GM12878 (cell line): Measurements from ENCODE around the gene CR1L. TPM values are rescaled to one million over a fixed set of nuclear protein-coding genes. Genes with fewer than 3 reads are reported as not detected.
A peak's percentile ranks its signal among the peaks of the same experiment; 100 is the strongest.

Experiments
- ATAC-seq: fragments of 200-7000 bp; cut with Tn5 transposase; 3 replicates; pipeline ENCODE4 v1.9.1; 2020; ENCODE audit warnings: mild to moderate bottlenecking, moderate library complexity
- Bru-seq: library from RNA; stranded (reverse); fragments of 400-500 nt; gene quantifications from one replicate; lab custom pipeline; 2021; lab: Mats Ljungman, UMichigan
- BruChase-seq, 2 experiments: library from RNA; stranded (reverse); fragments of 400-500 nt; gene quantifications; one replicate each; lab custom pipeline; 2021; lab: Mats Ljungman, UMichigan
- BruUV-seq: library from RNA; stranded (reverse); fragments of 400-500 nt; replicated peaks from 2 replicates; lab custom pipeline; 2021; lab: Mats Ljungman, UMichigan
- CTCF ChIA-PET: fragments of 300-600 bp; sonication (Branson Sonifier 250); formaldehyde crosslinking; extraction: SDS; loops from one replicate; lab custom pipeline; 2021; ENCODE audit warnings: inconsistent platforms; lab: Yijun Ruan, JAX
- POLR2A ChIA-PET: fragments of 350-600 bp; formaldehyde crosslinking; extraction: SDS; loops from one replicate; lab custom pipeline; 2021; ENCODE audit warnings: inconsistent platforms; lab: Charles Lee
- RAD21 ChIA-PET: fragments of 300-600 bp; sonication (Branson Sonifier 250); formaldehyde crosslinking; loops from one replicate; lab custom pipeline; 2023; ENCODE audit warnings: antibody characterized with exemption; ENCODE audit not compliant: unreplicated experiment; lab: Charles Lee
- SMC1A ChIA-PET: fragments of 300-600 bp; sonication (Branson Sonifier 250); formaldehyde crosslinking; loops from one replicate; lab custom pipeline; 2023; ENCODE audit not compliant: unreplicated experiment, uncharacterized antibody; lab: Charles Lee
- DNase-seq: peaks from one replicate; pipeline ENCODE4 v3.0.0-alpha.2; 2011; ENCODE audit warnings: low read depth, low spot score
- FAIRE-seq: peaks from 3 replicates; lab custom pipeline; 2011; peaks lifted over from hg19 to GRCh38; lab: Jason Lieb, UNC
- H2AFZ ChIP-seq: 2 replicates; pipeline ENCODE4 v1.6.0; 2011; ENCODE audit warnings: low read depth, low read length, control low read depth; ENCODE audit not compliant: control insufficient read depth
- H3K27ac ChIP-seq: 2 replicates; pipeline ENCODE4 v1.5.1; 2011; ENCODE audit warnings: control low read depth; ENCODE audit not compliant: control insufficient read depth, insufficient read depth
- H3K27me3 ChIP-seq, 2 experiments: replicated peaks in 1 of 2; 2 replicates each; pipeline versions ENCODE4 v1.6.0 to v1.6.1; 2011; ENCODE audit warnings: low read length in 1 of 2; ENCODE audit not compliant: control insufficient read depth in 2 of 2, insufficient read depth in 2 of 2
- H3K36me3 ChIP-seq, 2 experiments: 2 replicates each; pipeline ENCODE4 v1.5.1; 2011; ENCODE audit warnings: low read length in 1 of 2; ENCODE audit not compliant: control insufficient read depth in 2 of 2, insufficient read depth in 2 of 2
- H3K4me1 ChIP-seq: 2 replicates; pipeline ENCODE4 v1.6.1; 2011; ENCODE audit warnings: mild to moderate bottlenecking, low read length, moderate library complexity, mixed read lengths; ENCODE audit not compliant: control insufficient read depth, insufficient read depth
- H3K4me2 ChIP-seq: 2 replicates; pipeline ENCODE4 v1.6.0; 2011; ENCODE audit warnings: control low read depth; ENCODE audit not compliant: control insufficient read depth, insufficient read depth
- H3K4me3 ChIP-seq: fragments of 200-600 bp; sonication (generic); 2 replicates; pipeline ENCODE4 v1.5.1; 2016
- H3K79me2 ChIP-seq: 2 replicates; pipeline ENCODE4 v1.6.0; 2011; ENCODE audit warnings: low read length; ENCODE audit not compliant: control insufficient read depth, insufficient read depth
- H3K9ac ChIP-seq: 2 replicates; pipeline ENCODE4 v1.8.0; 2011; ENCODE audit warnings: low read length, control low read depth, mixed read lengths; ENCODE audit not compliant: control insufficient read depth, insufficient read depth
- H3K9me3 ChIP-seq: replicated peaks from 3 replicates; pipeline ENCODE4 v1.5.1; 2011; ENCODE audit warnings: mild to moderate bottlenecking, low read length; ENCODE audit not compliant: control insufficient read depth, insufficient read depth
- H4K20me1 ChIP-seq: 2 replicates; pipeline ENCODE4 v1.6.0; 2011; ENCODE audit not compliant: control insufficient read depth, insufficient read depth
- CREB1 ChIP-seq: IDR thresholded peaks from 2 replicates; pipeline ENCODE4 v1.6.1; 2012; ENCODE audit warnings: low read depth, mild to moderate bottlenecking, inconsistent platforms
- HSF1 ChIP-seq: fragments of 150-350 bp; IDR thresholded peaks from 2 replicates; pipeline ENCODE4 v1.6.1; 2014; ENCODE audit warnings: mild to moderate bottlenecking, low read depth, low read length
- MXI1 ChIP-seq: fragments of 150-350 bp; IDR thresholded peaks from 2 replicates; pipeline ENCODE4 v1.6.1; 2011; ENCODE audit warnings: low read depth, mild to moderate bottlenecking, inconsistent platforms, low read length, improper control_type of control experiment
- PKNOX1 ChIP-seq: fragments of 450-650 bp; IDR thresholded peaks from 2 replicates; pipeline ENCODE4 v1.6.1; 2016; ENCODE audit warnings: mild to moderate bottlenecking
- ZBTB11 ChIP-seq: fragments of 450-650 bp; formaldehyde crosslinking; IDR thresholded peaks from 2 replicates; pipeline ENCODE4 v1.5.0; 2022; ENCODE audit warnings: mild to moderate bottlenecking, missing genetic modification characterization
- ZNF207 ChIP-seq: fragments of 450-650 bp; IDR thresholded peaks from 2 replicates; pipeline ENCODE4 v1.6.1; 2014; ENCODE audit warnings: antibody characterized with exemption, mild to moderate bottlenecking, borderline replicate concordance
- WGBS: methylation state at CpG from one replicate; pipeline ENCODE4 v1.1.6; 2016; ENCODE audit warnings: low lambda C conversion rate; ENCODE audit not compliant: insufficient replicate concordance, insufficient coverage; ENCODE audit errors: missing lambda C conversion rate; 5-methylcytosine and 5-hydroxymethylcytosine counted together
- in situ Hi-C: fragments of 300-500 bp; cut with MboI; formaldehyde crosslinking; loops from 9 replicates; pipeline ENCODE4 v1.14.3; 2018; ENCODE audit warnings: mixed read lengths
- intact Hi-C: fragments of 100-400 bp; cut with micrococcal nuclease; formaldehyde crosslinking; loops from one replicate; pipeline ENCODE4 v1.14.2; 2022; ENCODE audit not compliant: unreplicated experiment
- long read RNA-seq, 2 experiments: library from polyadenylated mRNA; unstranded; transcript quantifications; one replicate each; pipeline ENCODE4 v2.0.0, GENCODE V29; 2019 to 2020
- polyA minus RNA-seq, 3 experiments: library from RNA; depleted of rRNA, polyadenylated mRNA; stranded (reverse); fragments of >200 nt; gene quantifications; 2 replicates each; pipeline ENCODE4 v1.2.3, GENCODE V29; 2011
- polyA plus RNA-seq, 11 experiments: library from polyadenylated mRNA; depleted of rRNA in 4 of 11; unstranded in 6 of 11; stranded (reverse) in 5 of 11; fragments of >200 nt; fragmentation: Nextera tagmentation in 4 of 11; fragmentation: Illumina TruSeq in 1 of 11; extraction: Ambion mirVana in 4 of 11; extraction: Trizol in 1 of 11; gene quantifications; 1 replicate in 1 of 11; 2 replicates in 10 of 11; pipeline versions ENCODE4 v1.2.1 to v1.2.3, GENCODE V29; 2011 to 2016; ENCODE audit warnings: inconsistent platforms in 2 of 11, missing spikeins in 2 of 11, low read depth in 1 of 11
- total RNA-seq, 4 experiments: library from RNA; depleted of rRNA in 3 of 4; stranded (reverse); fragments of >200 nt in 3 of 4; fragmentation: Illumina TruSeq in 1 of 4; extraction: Trizol in 1 of 4; gene quantifications; 2 replicates each; pipeline versions ENCODE4 v1.2.1 to v1.2.3, GENCODE V29; 2013 to 2021
- TF ChIP-seq, protein P1 (sequence below): IDR thresholded peaks from 2 replicates; pipeline ENCODE4 v1.6.1; 2012; ENCODE audit warnings: low read depth, low read length, improper control_type of control experiment
- TF ChIP-seq, protein P2 (sequence below): IDR thresholded peaks from 2 replicates; pipeline ENCODE4 v1.6.1; 2012; ENCODE audit warnings: low read depth, low read length, improper control_type of control experiment

The CR1L gene
- 0.76 and 0.79 TPM in 2 replicates for total RNA-seq (2013; cell fraction: nucleolus; rRNA removed)
- total RNA-seq (2014; rRNA removed) (not detected in 2 replicates), total RNA-seq (2014; rRNA removed; fragmentation: Illumina TruSeq; extraction: Trizol) (not detected in 2 replicates), total RNA-seq (2021) (not detected in 2 replicates), polyA plus RNA-seq (2011; rRNA removed) (not detected in 2 replicates), polyA plus RNA-seq (2014; fragmentation: Illumina TruSeq; extraction: Trizol) (not detected in 2 replicates), polyA plus RNA-seq (2014; fragmentation: Nextera tagmentation; extraction: Ambion mirVana) (under 1 TPM in 1 of 2 experiments, not detected in 1; 0.11 TPM), polyA plus RNA-seq (2014; rRNA removed) (not detected in 2 replicates), polyA plus RNA-seq (2016; fragmentation: Nextera tagmentation; extraction: Ambion mirVana) (not detected), polyA minus RNA-seq (2011; rRNA and poly(A)+ RNA removed) (not detected in 2 replicates), Bru-seq, nascent RNA (percentile 42 among the genes with signal in this experiment), BruChase-seq, experiment 1, labeled RNA remaining after a 6-hour chase (percentile 38 among the genes with signal in this experiment), BruChase-seq, experiment 2, labeled RNA remaining after a 2-hour chase (percentile 43 among the genes with signal in this experiment)
- 1.5 TPM for polyA plus RNA-seq (2011; ENCODE audit: low read depth)
- polyA plus RNA-seq (2011; cell fraction: cytosol; rRNA removed) = 0.09 TPM in 1 of 2 replicates, not detected in the other
- not detected in 2 replicates for polyA plus RNA-seq (2011; cell fraction: nucleus; rRNA removed)
- polyA plus RNA-seq (2012) = 0.91 and 1.6 TPM in 2 replicates
- not detected in 2 replicates for polyA minus RNA-seq (2011; cell fraction: cytosol; rRNA and poly(A)+ RNA removed)
- polyA minus RNA-seq (2011; cell fraction: nucleus; rRNA and poly(A)+ RNA removed) = not detected in 2 replicates
- long read RNA-seq, experiment 1 = 0 reads
- long read RNA-seq, experiment 2 = 0 reads

DNA sequence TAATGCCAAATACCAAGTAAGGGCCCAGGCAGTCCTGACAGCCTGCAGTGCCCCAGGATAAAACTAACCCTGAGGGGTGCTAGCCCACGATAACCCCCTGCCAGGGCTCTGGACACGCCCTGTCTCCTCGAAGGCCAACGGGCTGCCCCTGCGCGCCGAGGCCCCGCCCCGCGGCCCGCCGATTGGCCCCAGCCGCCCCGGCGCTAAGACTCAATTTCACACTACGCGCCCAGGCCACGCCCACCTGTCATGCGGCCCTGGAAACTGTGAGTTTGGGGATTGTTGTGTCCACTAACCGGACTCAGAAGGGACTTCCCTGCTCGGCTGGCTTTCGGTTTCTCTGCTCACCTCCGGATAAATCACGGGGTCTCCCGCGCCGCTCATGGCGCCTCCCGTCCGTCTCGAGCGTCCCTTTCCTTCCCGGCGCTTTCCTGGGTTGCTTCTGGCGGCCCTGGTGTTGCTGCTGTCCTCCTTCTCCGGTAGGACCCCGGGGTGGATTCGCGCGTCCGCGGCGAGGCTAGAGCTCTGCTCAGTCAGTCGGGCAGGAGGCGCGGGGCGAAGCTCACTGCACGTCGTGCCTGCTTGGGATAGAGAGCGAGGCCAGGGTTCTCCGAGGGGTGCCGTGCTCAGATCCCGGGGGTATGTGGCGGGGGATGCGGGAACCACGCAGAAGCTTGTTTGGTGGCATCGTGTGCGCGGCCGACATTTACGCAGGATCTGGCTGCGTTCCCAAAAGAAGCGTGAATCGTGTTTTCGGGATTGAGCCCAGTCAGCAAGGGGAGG lies at the start of gene CR1L:
Gene CR1L (plus strand): TSS at position 282 of the 783 bp plus-strand sequence. CDS start 101 bp downstream, at position 383.
- in situ Hi-C loops = no loop called here
- H3K79me2 ChIP-seq = no peaks in the 10 kb centered on the region
- peaks cover 2% of the 10 kb centered on the region; the same call in 1 of the 2 replicates for H3K4me1 ChIP-seq
- POLR2A ChIA-PET = no interaction called here
- intact Hi-C loops = no loop called here
- RAD21 ChIA-PET = no interaction called here
- 34% methylated on average over 65 of the region's 65 CpGs for WGBS
- H3K27ac ChIP-seq = no peak within 1 kb of the TSS
- no peak for DNase-seq
- peak within 1 kb of the TSS; percentile 72 for H3K4me3 ChIP-seq
- ATAC-seq = peak; percentile 99
- no peaks in the 10 kb centered on the region; the same call in 2 of the 3 replicates for H3K9me3 ChIP-seq
- no peaks in the 10 kb centered on the region for H3K27me3 ChIP-seq
- FAIRE-seq = peak; percentile 41
- no peaks in the 10 kb centered on the region for H3K36me3 ChIP-seq
- peak within 1 kb of the TSS; percentile 90 for H3K4me2 ChIP-seq
- H4K20me1 ChIP-seq = no peaks in the 10 kb centered on the region
- no TSS peak for BruUV-seq
- no peak within 1 kb of the TSS for H3K9ac ChIP-seq
- peak within 1 kb of the TSS; percentile 83 for H2AFZ ChIP-seq
- CTCF ChIA-PET = no interaction called here
- SMC1A ChIA-PET = no interaction called here
- TF ChIP-seq CREB1 (peak; percentile 46; the same call in 1 of the 2 replicates), MXI1 (peak; percentile 79; the same call in 1 of the 2 replicates), ZBTB11 (CRISPR knock-in tag) (no peak), HSF1 (no peak), PKNOX1 (peak; percentile 27; the same call in 1 of the 2 replicates), ZNF207 (0 out of 2 replicates have a peak, but pooled peaks have one; percentile 48)
- TF ChIP-seq, protein P1, sequence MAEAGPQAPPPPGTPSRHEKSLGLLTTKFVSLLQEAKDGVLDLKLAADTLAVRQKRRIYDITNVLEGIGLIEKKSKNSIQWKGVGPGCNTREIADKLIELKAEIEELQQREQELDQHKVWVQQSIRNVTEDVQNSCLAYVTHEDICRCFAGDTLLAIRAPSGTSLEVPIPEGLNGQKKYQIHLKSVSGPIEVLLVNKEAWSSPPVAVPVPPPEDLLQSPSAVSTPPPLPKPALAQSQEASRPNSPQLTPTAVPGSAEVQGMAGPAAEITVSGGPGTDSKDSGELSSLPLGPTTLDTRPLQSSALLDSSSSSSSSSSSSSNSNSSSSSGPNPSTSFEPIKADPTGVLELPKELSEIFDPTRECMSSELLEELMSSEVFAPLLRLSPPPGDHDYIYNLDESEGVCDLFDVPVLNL = peak; percentile 89
- TF ChIP-seq, protein P2, sequence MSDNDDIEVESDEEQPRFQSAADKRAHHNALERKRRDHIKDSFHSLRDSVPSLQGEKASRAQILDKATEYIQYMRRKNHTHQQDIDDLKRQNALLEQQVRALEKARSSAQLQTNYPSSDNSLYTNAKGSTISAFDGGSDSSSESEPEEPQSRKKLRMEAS = peak; percentile 55; the same call in 1 of the 2 replicates
